Activated naive CD4-positive, alpha-beta T cell treated with anti-CD3 and anti-CD28 coated beads, Interleukin-2, amount 50 U/mL, for 72 hours (primary cell): Measurements from ENCODE around the gene NR6A1. TPM values are rescaled to one million over a fixed set of nuclear protein-coding genes. Genes with fewer than 3 reads are reported as not detected.
A peak's percentile ranks its signal among the peaks of the same experiment; 100 is the strongest.

Source experiments
- ATAC-seq, 2 donors: fragments of 150-1000 bp; cut with Tn5 transposase; 2 replicates each; pipeline ENCODE4 v1.10.0; 2021; ENCODE audit warnings: mild to moderate bottlenecking in 2 of 2, moderate library complexity in 2 of 2
- DNase-seq, 2 donors: peaks; one replicate each; pipeline ENCODE4 v3.0.0; 2021 to 2022; ENCODE audit warnings: low spot score in 2 of 2
- H3K27ac Mint-ChIP-seq, 2 donors: one replicate each; pipeline ENCODE4 v1.8.0; 2022; ENCODE audit warnings: mild to moderate bottlenecking in 2 of 2, mixed read lengths in 2 of 2
- H3K36me3 Mint-ChIP-seq, 2 donors: one replicate each; pipeline ENCODE4 v1.8.0; 2022; ENCODE audit warnings: mixed read lengths in 2 of 2
- H3K9me3 Mint-ChIP-seq, 2 donors: one replicate each; pipeline ENCODE4 v1.8.0; 2022; ENCODE audit warnings: mixed read lengths in 2 of 2
- total RNA-seq, 2 donors: library from RNA; stranded (reverse); gene quantifications; one replicate each; pipeline ENCODE4 v1.2.3, GENCODE V29; 2022

Gene NR6A1
- total RNA-seq, 2 donors from 2014 or later = 0.58 to 0.84 TPM

GRCh38 chr9:124500028-124500795 is 270.9 kb downstream of the NR6A1 start:
- no peak for DNase-seq
- no peak for ATAC-seq
- Mint-ChIP-seq H3K36me3 (peaks cover 6 to 7% of the 10 kb centered on the region in 2 donors), H3K9me3 (no peaks in the 10 kb centered on the region), H3K27ac (no peak overlapping the region)

GRCh38 chr9:124499216-124499615 is 271.9 kb downstream of the NR6A1 start:
- no peak for DNase-seq
- peaks cover 6 to 7% of the 10 kb centered on the region in 2 donors for H3K36me3 Mint-ChIP-seq
- H3K9me3 Mint-ChIP-seq = no peaks in the 10 kb centered on the region
- H3K27ac Mint-ChIP-seq = no peak overlapping the region
- ATAC-seq = no peak

- Mint-ChIP-seq H3K27ac (no peak overlapping the region), H3K36me3 (peaks cover under 1 to 1% of the 10 kb centered on the region in 2 donors), H3K9me3 (no peaks in the 10 kb centered on the region)
- DNase-seq (no peak), ATAC-seq (no peak)
Observed at GRCh38 chr9:124498499-124499146, 272.5 kb downstream of the NR6A1 start.

GRCh38 chr9:124498040-124498439 is 273.1 kb downstream of the NR6A1 start:
- Mint-ChIP-seq H3K9me3 (no peaks in the 10 kb centered on the region), H3K27ac (peak overlapping the region in 1 of 2 donors; percentile 29), H3K36me3 (no peaks in the 10 kb centered on the region)
- ATAC-seq = no peak
- no peak for DNase-seq

- H3K9me3 Mint-ChIP-seq = no peaks in the 10 kb centered on the region
- DNase-seq = no peak
- H3K36me3 Mint-ChIP-seq = no peaks in the 10 kb centered on the region
- ATAC-seq = no peak
- peak overlapping the region; percentile 29 to 50 for H3K27ac Mint-ChIP-seq
Observed at GRCh38 chr9:124497441-124497840, 273.7 kb downstream of the NR6A1 start.

- no peak overlapping the region for H3K27ac Mint-ChIP-seq
- no peaks in the 10 kb centered on the region for H3K9me3 Mint-ChIP-seq
- ATAC-seq (no peak), DNase-seq (no peak)
- no peaks in the 10 kb centered on the region for H3K36me3 Mint-ChIP-seq
Observed at GRCh38 chr9:124496463-124496862, 274.6 kb downstream of the NR6A1 start.

GRCh38 chr9:124496075-124496449 is 275.0 kb downstream of the NR6A1 start:
- H3K36me3 Mint-ChIP-seq = no peaks in the 10 kb centered on the region
- ATAC-seq = no peak
- DNase-seq = no peak
- no peaks in the 10 kb centered on the region for H3K9me3 Mint-ChIP-seq
- peak overlapping the region in 1 of 2 donors; percentile 2 for H3K27ac Mint-ChIP-seq

GRCh38 chr9:124495126-124496074 is 275.7 kb downstream of the NR6A1 start:
- DNase-seq (no peak), ATAC-seq (no peak)
- no peaks in the 10 kb centered on the region for H3K36me3 Mint-ChIP-seq
- peak overlapping the region in 1 of 2 donors; percentile 2 for H3K27ac Mint-ChIP-seq
- no peaks in the 10 kb centered on the region for H3K9me3 Mint-ChIP-seq

GRCh38 chr9:124493794-124494479 is 277.2 kb downstream of the NR6A1 start:
- no peak for DNase-seq
- peak in 1 of 2 donors; percentile 68 for ATAC-seq
- H3K36me3 Mint-ChIP-seq = no peaks in the 10 kb centered on the region
- H3K9me3 Mint-ChIP-seq = no peaks in the 10 kb centered on the region
- peak overlapping the region in 1 of 2 donors; percentile 34 for H3K27ac Mint-ChIP-seq

GRCh38 chr9:124493218-124493617 is 277.9 kb downstream of the NR6A1 start:
- no peak overlapping the region for H3K27ac Mint-ChIP-seq
- H3K36me3 Mint-ChIP-seq = no peaks in the 10 kb centered on the region
- DNase-seq (no peak), ATAC-seq (no peak)
- no peaks in the 10 kb centered on the region for H3K9me3 Mint-ChIP-seq

GRCh38 chr9:124492818-124493217 is 278.3 kb downstream of the NR6A1 start:
- no peak for ATAC-seq
- no peak for DNase-seq
- H3K36me3 Mint-ChIP-seq = no peaks in the 10 kb centered on the region

GRCh38 chr9:124491049-124491975 is 279.8 kb downstream of the NR6A1 start:
- no peak for DNase-seq
- H3K9me3 Mint-ChIP-seq = no peaks in the 10 kb centered on the region
- no peaks in the 10 kb centered on the region for H3K36me3 Mint-ChIP-seq
- H3K27ac Mint-ChIP-seq = no peak overlapping the region
- no peak for ATAC-seq

More at GRCh38 chr9:124492818-124493217, 278.3 kb downstream of the NR6A1 start:
- Mint-ChIP-seq H3K27ac (no peak overlapping the region), H3K9me3 (no peaks in the 10 kb centered on the region)

- Mint-ChIP-seq H3K9me3 (no peaks in the 10 kb centered on the region), H3K36me3 (no peaks in the 10 kb centered on the region), H3K27ac (no peak overlapping the region)
- ATAC-seq (no peak), DNase-seq (no peak)
Observed at GRCh38 chr9:124490004-124490403, 281.1 kb downstream of the NR6A1 start.

- H3K27ac Mint-ChIP-seq = no peak overlapping the region
- H3K9me3 Mint-ChIP-seq = peaks cover 0 to under 1% of the 10 kb centered on the region in 2 donors
Observed at GRCh38 chr9:124489222-124489621, 281.9 kb downstream of the NR6A1 start.

GRCh38 chr9:124488641-124489210 is 282.4 kb downstream of the NR6A1 start:
- DNase-seq (no peak), ATAC-seq (no peak)
- H3K36me3 Mint-ChIP-seq = no peaks in the 10 kb centered on the region
- no peak overlapping the region for H3K27ac Mint-ChIP-seq
- peaks cover 0 to 3% of the 10 kb centered on the region in 2 donors for H3K9me3 Mint-ChIP-seq

More at GRCh38 chr9:124489222-124489621, 281.9 kb downstream of the NR6A1 start:
- ATAC-seq (no peak), DNase-seq (no peak)
- H3K36me3 Mint-ChIP-seq = no peaks in the 10 kb centered on the region
